Activated T-helper 1 cell treated with anti-CD3 and anti-CD28 coated beads, Interleukin-12 subunit alpha, Interleukin-12 subunit beta, Interleukin-2, Interleukin-4 antibody, amounts not matched to agents 30 ng/mL and 10 ng/mL and 1 ng/mL, durations not matched to agents 14 hours and 24 hours and 36 hours (primary cell): Measurements from ENCODE around the gene CDT1. TPM values are rescaled to one million over a fixed set of nuclear protein-coding genes. Genes with fewer than 3 reads are reported as not detected.

ENCODE experiments used
- DNase-seq: peaks from one replicate; pipeline ENCODE4 v3.0.0; 2021; ENCODE audit warnings: low spot score
- H3K27ac Mint-ChIP-seq: one replicate; pipeline ENCODE4 v1.8.0; 2021; ENCODE audit warnings: mild to moderate bottlenecking, mixed read lengths
- H3K27me3 Mint-ChIP-seq: one replicate; pipeline ENCODE4 v1.8.0; 2022; ENCODE audit warnings: mild to moderate bottlenecking, moderate library complexity, mixed read lengths; ENCODE audit not compliant: insufficient read depth
- H3K36me3 Mint-ChIP-seq: one replicate; pipeline ENCODE4 v1.8.0; 2021; ENCODE audit warnings: low read depth, mixed read lengths
- H3K4me1 Mint-ChIP-seq: one replicate; pipeline ENCODE4 v1.8.0; 2021; ENCODE audit warnings: low read depth, mixed read lengths
- H3K4me3 Mint-ChIP-seq: one replicate; pipeline ENCODE4 v1.8.0; 2021; ENCODE audit warnings: mild to moderate bottlenecking, moderate library complexity, mixed read lengths
- H3K9me3 Mint-ChIP-seq: one replicate; pipeline ENCODE4 v1.8.0; 2021; ENCODE audit warnings: mixed read lengths
- intact Hi-C: fragments of 100-400 bp; cut with micrococcal nuclease; formaldehyde crosslinking; loops from one replicate; pipeline ENCODE4 v1.15.1; 2024
- total RNA-seq: library from RNA; stranded (reverse); gene quantifications from 2 replicates; pipeline ENCODE4 v1.2.3, GENCODE V29; 2022

CDT1 gene
- total RNA-seq, 1 donor from 2014 or later: 95.4 TPM

- Mint-ChIP-seq H3K36me3 (no peaks in the 10 kb centered on the region), H3K4me1 (no peaks in the 10 kb centered on the region), H3K27me3 (no peaks in the 10 kb centered on the region), H3K9me3 (no peaks in the 10 kb centered on the region), H3K4me3 (no peak overlapping the region), H3K27ac (no peak overlapping the region)
- no peak for DNase-seq
- intact Hi-C loops: no loop called here
Observed at GRCh38 chr16:88839026-88839529, 35.5 kb downstream of the CDT1 start.

DNA sequence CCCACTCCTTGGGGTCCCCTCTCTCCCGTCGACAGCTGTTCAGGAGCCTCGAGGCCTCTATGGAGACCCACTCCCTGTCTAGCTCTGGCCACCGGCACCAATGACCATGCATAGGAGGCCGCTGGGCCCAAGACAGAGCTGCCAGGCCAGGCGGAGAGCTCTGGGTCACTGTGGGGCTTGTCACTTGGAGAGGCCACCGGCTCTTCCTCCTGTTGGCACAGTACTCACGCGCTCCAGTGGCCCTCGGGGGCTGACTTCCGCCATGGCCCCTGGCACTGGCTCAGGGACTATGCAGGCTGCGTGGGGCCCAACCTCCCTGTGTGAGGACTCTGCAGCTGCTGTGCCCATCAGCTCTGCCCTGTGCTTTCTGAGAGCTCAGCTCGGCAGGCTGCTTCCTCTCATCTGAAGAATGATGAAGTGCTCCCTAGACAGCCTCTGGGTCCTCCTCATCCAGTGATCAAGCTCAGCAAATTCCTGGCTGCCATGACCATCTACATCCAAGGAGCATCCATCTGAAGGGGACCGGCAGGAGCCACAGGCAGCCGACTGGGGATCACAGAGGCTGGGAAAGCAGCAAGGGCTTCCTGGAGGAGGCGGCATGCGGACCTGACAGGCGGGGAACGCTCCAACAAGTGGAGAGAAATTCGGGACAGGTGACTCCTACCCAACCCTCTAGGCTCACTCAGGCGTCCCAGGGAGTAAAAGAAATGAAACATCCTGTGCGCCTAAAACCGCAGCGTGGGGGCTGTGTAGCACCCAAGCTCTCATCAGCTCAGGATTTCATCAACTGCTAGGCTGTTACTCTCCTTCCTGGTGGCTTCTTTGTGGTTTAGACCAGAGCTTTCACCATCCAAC is 36.4 kb downstream of the CDT1 start:
- Mint-ChIP-seq H3K9me3 (no peaks in the 10 kb centered on the region), H3K27me3 (no peaks in the 10 kb centered on the region), H3K27ac (no peak overlapping the region), H3K36me3 (no peaks in the 10 kb centered on the region), H3K4me1 (no peaks in the 10 kb centered on the region), H3K4me3 (no peak overlapping the region)
- intact Hi-C loops: no loop called here
- DNase-seq: no peak

DNA sequence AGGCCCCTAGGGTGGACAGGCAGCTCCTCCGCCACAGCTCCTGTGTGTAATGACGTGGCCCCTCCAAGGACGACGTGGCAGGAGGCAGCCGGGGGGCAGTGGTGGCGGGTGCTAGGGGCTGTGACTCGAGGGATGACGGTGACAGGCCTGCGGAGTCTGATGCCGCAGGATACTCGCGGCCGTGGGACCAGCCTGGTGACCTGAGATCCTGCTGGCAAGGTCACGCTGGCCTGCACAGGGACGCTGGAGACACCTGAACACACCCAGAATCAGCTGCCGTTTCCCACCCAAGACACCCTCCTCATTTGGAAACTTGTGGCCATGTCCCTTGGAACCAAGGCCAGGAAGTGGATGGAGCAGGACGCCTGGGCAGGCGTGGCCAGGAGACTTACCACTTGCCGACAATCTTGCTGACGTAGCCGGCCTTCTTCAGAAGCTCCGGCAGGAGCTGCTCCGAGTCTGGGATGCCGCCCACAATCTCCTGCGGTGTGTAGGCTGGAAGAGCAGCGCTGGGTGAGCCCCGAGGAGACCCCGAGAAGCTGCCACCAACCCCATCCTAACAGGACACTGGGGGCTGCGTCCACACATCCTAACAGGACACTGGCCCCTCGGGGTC is 37.1 kb downstream of the CDT1 start:
- Mint-ChIP-seq H3K27me3 (no peaks in the 10 kb centered on the region), H3K4me1 (no peaks in the 10 kb centered on the region), H3K36me3 (no peaks in the 10 kb centered on the region), H3K4me3 (no peak overlapping the region), H3K9me3 (no peaks in the 10 kb centered on the region), H3K27ac (no peak overlapping the region)
- DNase-seq: no peak
- intact Hi-C loops: no loop called here

DNA sequence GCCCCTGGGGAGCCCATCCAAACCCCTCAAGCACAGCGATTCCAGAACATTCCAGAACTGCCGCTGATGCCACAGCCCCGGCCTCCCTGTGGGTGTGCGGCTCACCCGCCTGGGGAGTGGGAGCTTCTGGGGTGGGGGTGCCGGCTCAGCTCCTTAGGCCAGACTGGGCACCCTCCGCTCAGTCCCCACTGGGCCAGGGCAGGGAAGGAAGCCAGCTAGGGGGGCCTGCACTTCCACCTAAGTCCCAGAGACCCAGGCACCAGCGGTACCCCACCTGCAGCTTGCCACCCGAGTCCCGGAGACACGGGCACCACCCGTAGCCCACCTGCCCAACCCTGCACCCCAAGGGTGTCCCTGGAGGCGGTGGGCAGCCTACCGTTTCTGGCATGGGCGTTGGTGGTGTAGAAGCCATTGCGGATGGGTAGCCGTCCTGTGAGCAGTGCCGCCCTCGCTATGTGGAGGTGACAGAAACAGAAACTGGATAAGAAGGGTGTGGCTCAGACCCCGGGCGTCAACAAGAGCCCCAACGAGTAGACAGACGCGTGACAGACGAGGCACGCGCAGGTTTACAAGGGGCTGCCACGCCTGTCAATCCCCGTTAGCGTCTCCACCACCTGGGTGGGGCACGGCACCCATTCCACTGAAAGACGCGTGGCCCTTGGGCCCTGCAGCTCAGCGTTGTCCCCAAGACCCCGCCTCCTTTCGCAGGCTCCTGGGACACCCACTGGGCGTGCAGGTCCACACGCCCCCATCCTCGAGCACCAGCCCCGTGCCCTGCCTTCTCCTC is 38.1 kb downstream of the CDT1 start:
- no peak for DNase-seq
- Mint-ChIP-seq H3K27me3 (no peaks in the 10 kb centered on the region), H3K4me1 (no peaks in the 10 kb centered on the region), H3K27ac (no peak overlapping the region), H3K4me3 (no peak overlapping the region), H3K36me3 (no peaks in the 10 kb centered on the region), H3K9me3 (no peaks in the 10 kb centered on the region)
- intact Hi-C loops: no loop called here

DNA sequence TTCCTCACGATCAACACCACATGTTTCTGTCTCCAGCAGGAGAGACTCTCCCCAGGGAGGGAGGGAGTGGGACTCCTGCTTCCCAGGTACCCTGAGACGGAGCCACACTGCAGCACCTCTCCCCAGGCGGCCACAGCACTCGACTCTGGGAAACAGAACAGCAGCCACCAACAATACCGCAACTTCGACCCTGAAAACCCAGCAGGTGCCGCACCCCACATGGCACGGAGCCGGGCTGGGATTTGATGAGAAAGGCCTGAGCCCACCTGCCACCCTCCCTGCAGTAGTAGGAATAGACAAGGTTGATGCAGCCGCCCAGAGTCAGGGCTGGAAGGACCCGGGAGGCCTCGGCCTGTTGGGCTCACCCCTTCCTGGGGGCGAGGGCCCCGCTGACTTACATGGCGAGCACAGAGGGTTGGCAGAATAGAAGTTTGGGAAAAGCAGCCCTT is 38.7 kb downstream of the CDT1 start:
- Mint-ChIP-seq H3K4me3 (no peak overlapping the region), H3K27ac (no peak overlapping the region), H3K4me1 (no peaks in the 10 kb centered on the region), H3K27me3 (no peaks in the 10 kb centered on the region), H3K9me3 (no peaks in the 10 kb centered on the region), H3K36me3 (no peaks in the 10 kb centered on the region)
- intact Hi-C loops: no loop called here
- no peak for DNase-seq

DNA sequence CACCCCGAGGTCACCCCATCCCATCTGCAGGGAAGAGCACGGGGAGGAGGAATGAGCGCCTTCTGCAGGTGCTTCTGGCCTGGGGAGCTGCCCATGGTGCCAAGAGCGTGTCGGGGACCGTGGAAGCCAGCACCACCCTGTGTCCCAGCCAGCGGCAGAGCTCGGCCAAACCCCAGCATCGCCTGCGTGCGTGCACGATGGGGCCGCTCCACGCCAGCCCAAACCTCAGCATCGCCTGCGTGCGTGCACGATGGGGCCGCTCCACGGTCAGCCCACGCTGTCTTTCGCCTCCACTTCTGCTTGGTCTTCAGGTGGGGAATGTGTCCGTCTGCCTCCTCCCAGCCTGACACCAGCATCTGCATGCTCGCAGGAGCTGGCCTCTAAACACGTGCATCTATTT is 39.2 kb downstream of the CDT1 start:
- no peaks in the 10 kb centered on the region for H3K36me3 Mint-ChIP-seq
- H3K9me3 Mint-ChIP-seq: no peaks in the 10 kb centered on the region
- intact Hi-C loops: no loop called here
- no peaks in the 10 kb centered on the region for H3K4me1 Mint-ChIP-seq
- H3K27me3 Mint-ChIP-seq: no peaks in the 10 kb centered on the region
- H3K27ac Mint-ChIP-seq: no peak overlapping the region
- no peak for DNase-seq
- no peak overlapping the region for H3K4me3 Mint-ChIP-seq

- Mint-ChIP-seq H3K36me3 (no peaks in the 10 kb centered on the region), H3K9me3 (no peaks in the 10 kb centered on the region), H3K27me3 (no peaks in the 10 kb centered on the region), H3K27ac (no peak overlapping the region), H3K4me1 (no peaks in the 10 kb centered on the region), H3K4me3 (no peak overlapping the region)
- intact Hi-C loops: no loop called here
- DNase-seq: no peak
Observed at GRCh38 chr16:88843256-88843655, 39.7 kb downstream of the CDT1 start.

- no peaks in the 10 kb centered on the region for H3K4me1 Mint-ChIP-seq
- H3K27ac Mint-ChIP-seq: no peak overlapping the region
- no peaks in the 10 kb centered on the region for H3K9me3 Mint-ChIP-seq
- no peaks in the 10 kb centered on the region for H3K36me3 Mint-ChIP-seq
- no peaks in the 10 kb centered on the region for H3K27me3 Mint-ChIP-seq
- intact Hi-C loops: no loop called here
- no peak overlapping the region for H3K4me3 Mint-ChIP-seq
- no peak for DNase-seq
Observed at GRCh38 chr16:88844419-88845036, 40.9 kb downstream of the CDT1 start.

DNA sequence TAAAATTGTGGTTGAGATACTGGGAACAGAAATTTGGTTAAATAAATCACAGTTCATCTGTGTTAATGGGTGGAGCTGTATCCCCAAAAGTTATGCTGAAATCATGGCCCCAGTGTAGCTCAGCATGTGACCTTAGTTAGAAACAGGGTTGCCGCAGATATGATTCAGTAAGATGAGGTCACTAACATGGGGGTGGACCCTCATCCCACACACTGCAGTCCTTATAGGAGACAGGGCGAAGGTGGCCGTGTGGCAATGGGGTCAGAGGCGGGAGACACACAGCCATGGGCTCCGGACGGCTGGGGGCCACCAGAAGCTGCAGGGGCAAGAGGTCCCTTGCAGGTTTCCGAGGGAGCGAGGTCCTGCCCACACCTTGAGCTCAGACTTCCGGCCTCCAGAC is 42.5 kb downstream of the CDT1 start:
- DNase-seq: no peak
- H3K4me1 Mint-ChIP-seq: no peaks in the 10 kb centered on the region
- intact Hi-C loops: no loop called here
- H3K27me3 Mint-ChIP-seq: no peaks in the 10 kb centered on the region
- no peaks in the 10 kb centered on the region for H3K36me3 Mint-ChIP-seq
- H3K27ac Mint-ChIP-seq: no peak overlapping the region
- H3K9me3 Mint-ChIP-seq: no peaks in the 10 kb centered on the region
- no peak overlapping the region for H3K4me3 Mint-ChIP-seq

DNA sequence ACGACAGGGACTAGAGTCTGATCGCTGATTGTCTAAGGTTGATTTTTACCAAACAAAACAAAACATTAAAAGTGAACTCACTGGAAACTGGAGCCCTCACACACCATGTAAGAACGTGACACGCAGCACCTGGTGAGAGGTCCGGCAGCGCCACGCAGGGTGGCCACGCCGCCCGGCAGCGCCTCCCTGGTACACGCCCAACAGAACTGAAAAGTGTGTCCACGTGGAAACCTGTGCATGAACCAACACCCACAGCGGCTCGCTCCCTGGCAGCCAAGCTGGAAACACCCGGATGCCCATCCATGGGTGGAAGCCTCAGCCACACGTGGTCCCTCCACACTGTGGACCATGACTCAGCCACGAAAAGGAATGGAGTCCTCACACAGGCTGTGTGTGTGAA is 44.1 kb downstream of the CDT1 start:
- Mint-ChIP-seq H3K4me3 (no peak overlapping the region), H3K9me3 (no peaks in the 10 kb centered on the region), H3K36me3 (no peaks in the 10 kb centered on the region), H3K27me3 (no peaks in the 10 kb centered on the region), H3K4me1 (no peaks in the 10 kb centered on the region), H3K27ac (no peak overlapping the region)
- intact Hi-C loops: no loop called here
- no peak for DNase-seq

DNA sequence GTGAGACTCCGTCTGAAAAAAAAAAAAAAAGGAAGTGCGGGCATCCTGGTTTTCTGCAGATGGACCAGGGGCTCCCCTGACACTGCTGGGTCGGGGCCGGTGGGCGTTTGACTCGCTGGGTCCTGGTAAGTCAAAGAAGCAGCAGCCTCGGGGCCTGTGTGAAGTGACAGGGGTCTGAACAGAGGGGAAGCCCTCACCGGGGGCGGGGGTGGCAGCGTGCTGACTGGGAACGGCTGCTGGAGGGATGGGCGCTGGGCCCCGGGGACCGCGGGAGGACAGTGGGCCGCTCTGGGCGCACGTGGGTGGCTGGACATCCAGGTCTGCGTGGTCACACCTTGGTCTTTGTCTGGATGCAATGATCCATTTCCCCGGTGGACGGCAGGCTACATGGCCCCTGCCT is 45.0 kb downstream of the CDT1 start:
- Mint-ChIP-seq H3K4me3 (no peak overlapping the region), H3K4me1 (no peaks in the 10 kb centered on the region), H3K27me3 (no peaks in the 10 kb centered on the region), H3K36me3 (no peaks in the 10 kb centered on the region), H3K27ac (no peak overlapping the region), H3K9me3 (no peaks in the 10 kb centered on the region)
- intact Hi-C loops: no loop called here
- DNase-seq: no peak

DNA sequence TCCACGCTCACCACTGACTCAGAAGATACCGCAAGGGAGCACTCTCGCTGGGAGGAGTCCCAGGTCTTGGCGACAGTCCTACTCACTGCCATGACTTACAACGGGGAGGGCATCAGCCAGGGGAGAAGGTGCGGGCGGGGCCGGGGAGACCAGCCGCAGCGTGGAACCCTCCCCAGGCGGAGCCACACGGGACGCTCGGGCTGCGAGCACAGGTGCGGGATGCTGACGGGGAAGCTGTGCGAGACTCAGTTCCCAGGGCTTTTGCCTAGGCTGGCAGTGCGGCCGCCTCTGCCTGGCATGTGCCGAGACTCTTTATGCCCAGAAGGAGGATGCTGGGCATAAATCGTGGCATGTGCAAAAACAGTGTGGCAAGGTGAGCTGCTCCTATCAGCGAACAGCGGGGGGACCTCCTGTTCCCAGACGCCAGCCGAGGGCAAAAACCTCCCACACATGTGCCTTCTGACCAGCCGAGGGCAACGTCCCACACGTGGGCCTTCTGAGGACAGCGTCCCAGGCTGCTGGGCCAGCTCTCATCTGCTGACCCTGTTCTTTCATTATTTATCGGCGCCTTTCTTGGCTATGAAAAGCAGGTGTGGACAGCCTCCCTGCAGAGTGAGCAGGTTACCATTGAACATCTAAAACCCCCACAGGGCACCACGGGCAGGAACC is 47.1 kb downstream of the CDT1 start:
- Mint-ChIP-seq H3K4me3 (no peak overlapping the region), H3K36me3 (no peaks in the 10 kb centered on the region), H3K27me3 (no peaks in the 10 kb centered on the region), H3K4me1 (peaks cover 13% of the 10 kb centered on the region), H3K27ac (no peak overlapping the region), H3K9me3 (no peaks in the 10 kb centered on the region)
- DNase-seq: no peak
- intact Hi-C loops: no loop called here
